ENCODE results near the gene LNX1. TPM values are rescaled to one million over a fixed set of nuclear protein-coding genes. Genes with fewer than 3 reads are reported as not detected.
"Not testable (repeated sequence)": the region's sequence is repeated elsewhere in the genome, so short reads cannot be mapped to it uniquely, and the experiment has no call there.

The LNX1 gene
- polyA plus RNA-seq, 1 experiment, result 0.29 TPM

- POLR2A ChIA-PET, result interaction anchor here (1.0 kb wide), 1 partner anchor 205 kb away, joined by 3 read pairs; no protein-coding TSS in a partner anchor
- no peak for DNase-seq (ENCODE audit: low read depth)
- Histone ChIP-seq H3K36me3 (ENCODE audit: control insufficient read depth, insufficient read depth, low read length) (no peaks in the 10 kb centered on the region), H3K27me3 (ENCODE audit: control insufficient read depth, insufficient read depth, low read length) (no peaks in the 10 kb centered on the region), H3K4me3 (ENCODE audit: low read depth, low read length) (no peak overlapping the region)
- TF ChIP-seq, protein P1, sequence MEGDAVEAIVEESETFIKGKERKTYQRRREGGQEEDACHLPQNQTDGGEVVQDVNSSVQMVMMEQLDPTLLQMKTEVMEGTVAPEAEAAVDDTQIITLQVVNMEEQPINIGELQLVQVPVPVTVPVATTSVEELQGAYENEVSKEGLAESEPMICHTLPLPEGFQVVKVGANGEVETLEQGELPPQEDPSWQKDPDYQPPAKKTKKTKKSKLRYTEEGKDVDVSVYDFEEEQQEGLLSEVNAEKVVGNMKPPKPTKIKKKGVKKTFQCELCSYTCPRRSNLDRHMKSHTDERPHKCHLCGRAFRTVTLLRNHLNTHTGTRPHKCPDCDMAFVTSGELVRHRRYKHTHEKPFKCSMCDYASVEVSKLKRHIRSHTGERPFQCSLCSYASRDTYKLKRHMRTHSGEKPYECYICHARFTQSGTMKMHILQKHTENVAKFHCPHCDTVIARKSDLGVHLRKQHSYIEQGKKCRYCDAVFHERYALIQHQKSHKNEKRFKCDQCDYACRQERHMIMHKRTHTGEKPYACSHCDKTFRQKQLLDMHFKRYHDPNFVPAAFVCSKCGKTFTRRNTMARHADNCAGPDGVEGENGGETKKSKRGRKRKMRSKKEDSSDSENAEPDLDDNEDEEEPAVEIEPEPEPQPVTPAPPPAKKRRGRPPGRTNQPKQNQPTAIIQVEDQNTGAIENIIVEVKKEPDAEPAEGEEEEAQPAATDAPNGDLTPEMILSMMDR (IDR thresholded peaks at IDR 0.05; ENCODE audit: insufficient read depth, low read depth, low read length), result no peak
- CTCF ChIA-PET, result interaction anchor here (0.8 to 2.9 kb wide), 5 partner anchors 13 to 461 kb away, joined by 3 to 10 read pairs (median 3); no protein-coding TSS in a partner anchor
Observed at GRCh38 chr4:53477038-53477565, 114.2 kb downstream of the LNX1 start.

DNA sequence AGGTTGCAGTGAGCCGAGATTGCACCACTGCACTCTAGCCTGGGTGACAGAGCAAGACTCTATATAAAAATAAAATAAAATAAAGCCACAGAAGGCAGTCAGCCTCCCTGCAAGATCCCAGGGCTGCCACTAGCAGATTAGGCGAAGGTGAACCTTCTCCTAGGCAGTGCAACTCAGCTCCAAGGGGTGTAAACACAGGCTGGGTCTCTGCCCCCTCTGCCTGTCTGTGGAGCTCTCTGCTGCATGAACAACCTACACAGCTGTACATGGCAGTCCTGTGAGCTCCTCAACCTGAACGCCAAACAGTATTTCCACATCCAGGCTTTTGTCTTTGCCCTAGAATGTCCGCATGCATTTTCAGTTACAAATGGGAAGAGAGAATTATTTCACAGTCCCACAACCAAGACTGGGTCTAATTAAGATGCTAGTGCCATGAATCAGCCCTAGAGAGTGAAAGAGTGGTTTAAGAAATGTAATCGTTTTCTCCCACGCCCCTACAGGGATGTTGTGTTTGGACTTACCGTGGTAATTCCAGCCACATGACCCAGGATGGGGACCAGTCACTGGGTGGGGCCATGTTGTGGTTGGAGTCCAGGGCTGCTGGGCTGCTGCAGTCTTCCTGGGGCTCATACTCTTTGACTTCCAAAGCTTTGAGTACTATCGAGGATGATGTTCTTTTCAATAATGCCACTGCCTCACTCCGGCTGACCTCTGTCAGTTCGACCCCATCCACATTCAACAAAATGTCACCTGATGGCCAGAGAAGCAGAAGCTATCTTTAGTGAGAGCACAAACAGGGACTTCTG lies 114.9 kb downstream of the LNX1 start:
- DNase-seq (ENCODE audit: low read depth), result peak; percentile 99
- no peaks in the 10 kb centered on the region for H3K27me3 ChIP-seq (ENCODE audit: control insufficient read depth, insufficient read depth, low read length)
- POLR2A ChIA-PET, result interaction anchor here (1.0 kb wide), 1 partner anchor 206 kb away, joined by 3 read pairs; no protein-coding TSS in a partner anchor
- H3K4me3 ChIP-seq (ENCODE audit: low read depth, low read length), result no peak overlapping the region
- H3K36me3 ChIP-seq (ENCODE audit: control insufficient read depth, insufficient read depth, low read length), result no peaks in the 10 kb centered on the region
- CTCF ChIA-PET, result interaction anchor here (0.6 to 2.9 kb wide), 6 partner anchors 12 to 464 kb away, joined by 3 to 10 read pairs (median 3); no protein-coding TSS in a partner anchor
- TF ChIP-seq, protein P1 (IDR thresholded peaks at IDR 0.05; ENCODE audit: insufficient read depth, low read depth, low read length), result no peak

DNA sequence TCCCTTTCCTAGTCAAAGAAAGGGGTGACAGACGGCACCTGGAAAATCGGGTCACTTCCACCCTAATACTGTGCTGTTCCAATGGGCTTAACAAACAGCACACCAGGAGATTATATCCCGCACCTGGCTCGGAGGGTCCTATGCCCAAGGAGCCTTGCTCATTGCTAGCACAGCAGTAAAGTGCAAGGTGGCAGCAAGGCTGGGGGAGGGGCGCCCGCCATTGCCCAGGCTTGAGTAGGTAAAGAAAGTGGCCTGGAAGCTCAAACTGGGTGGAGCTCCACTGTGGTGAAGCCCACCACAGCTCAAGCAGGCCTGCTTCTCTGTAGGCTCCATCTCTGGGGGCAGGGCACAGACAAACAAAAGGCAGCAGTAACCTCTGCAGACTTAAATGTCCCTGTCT lies 124.7 kb downstream of the LNX1 start:
- DNase-seq (ENCODE audit: low read depth); H3K4me3 ChIP-seq (ENCODE audit: low read depth, low read length); H3K36me3 ChIP-seq (ENCODE audit: control insufficient read depth, insufficient read depth, low read length); H3K27me3 ChIP-seq (ENCODE audit: control insufficient read depth, insufficient read depth, low read length); POLR2A ChIA-PET: not testable (repeated sequence)
- CTCF ChIA-PET, result interaction anchor here (1.9 kb wide), 1 partner anchor 12 kb away, joined by 4 read pairs; no protein-coding TSS in a partner anchor

DNA sequence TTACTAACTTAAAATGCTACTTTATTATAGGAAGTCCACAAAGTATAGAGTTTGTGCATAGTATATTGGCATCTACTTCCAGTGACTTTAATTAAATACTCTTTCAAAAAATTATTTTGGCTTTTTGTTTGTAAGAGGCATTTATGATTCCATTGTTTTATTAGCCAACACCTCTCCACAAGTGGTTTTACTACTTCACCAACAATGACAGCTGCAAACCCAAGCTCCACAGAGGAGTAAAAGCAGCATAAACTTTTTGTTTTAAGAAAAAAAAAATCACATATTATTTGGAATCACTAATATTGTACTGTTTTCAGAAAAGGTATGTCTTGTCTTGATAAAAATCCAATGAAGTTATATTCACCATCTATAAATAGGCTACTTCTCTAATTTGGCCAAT lies 125.4 kb downstream of the LNX1 start:
- Histone ChIP-seq H3K36me3 (ENCODE audit: control insufficient read depth, insufficient read depth, low read length) (no peaks in the 10 kb centered on the region), H3K4me3 (ENCODE audit: low read depth, low read length) (no peak overlapping the region), H3K27me3 (ENCODE audit: control insufficient read depth, insufficient read depth, low read length) (no peaks in the 10 kb centered on the region)
- TF ChIP-seq, protein P1 (IDR thresholded peaks at IDR 0.05; ENCODE audit: insufficient read depth, low read depth, low read length), result no peak
- DNase-seq (ENCODE audit: low read depth), result no peak
- CTCF ChIA-PET, result interaction anchor here (1.9 kb wide), 1 partner anchor 11 kb away, joined by 4 read pairs; no protein-coding TSS in a partner anchor
- POLR2A ChIA-PET, result no interaction called here

GRCh38 chr4:53465281-53465680 lies 126.0 kb downstream of the LNX1 start:
- DNase-seq (ENCODE audit: low read depth), result no peak
- ChIA-PET POLR2A (no interaction called here), CTCF (no interaction called here)

More at GRCh38 chr4:53465281-53465680, 126.0 kb downstream of the LNX1 start:
- Histone ChIP-seq H3K36me3 (ENCODE audit: control insufficient read depth, insufficient read depth, low read length) (no peaks in the 10 kb centered on the region), H3K27me3 (ENCODE audit: control insufficient read depth, insufficient read depth, low read length) (no peaks in the 10 kb centered on the region), H3K4me3 (ENCODE audit: low read depth, low read length) (no peak overlapping the region)
- TF ChIP-seq, protein P1 (IDR thresholded peaks at IDR 0.05; ENCODE audit: insufficient read depth, low read depth, low read length), result no peak

Measured in BJ (cell line).